GM12865 (cell line): ENCODE data around the gene CISD3.
A peak's percentile ranks its signal among the peaks of the same experiment; 100 is the strongest.

Experiments
- DNase-seq: peaks from one replicate; pipeline ENCODE4 v3.0.0; 2010; ENCODE audit warnings: low read depth
- H3K4me3 ChIP-seq: 2 replicates; pipeline ENCODE4 v1.5.1; 2011; ENCODE audit warnings: mild to moderate bottlenecking, low read depth, low read length, control low read depth
- CTCF ChIP-seq: IDR thresholded peaks from 2 replicates; pipeline ENCODE4 v1.5.1; 2011; ENCODE audit warnings: low read length, control low read depth, low read depth, inconsistent platforms; ENCODE audit not compliant: insufficient read depth; ENCODE audit errors: missing control alignments

The CISD3 gene

GRCh38 chr17:38729886-38730525 is at the start of gene CISD3:
Gene CISD3, plus strand, starts transcription at chr17:38730341. Its CDS starts 18 bp downstream, at chr17:38730359.
- peak; percentile 95 for DNase-seq
- peak within 1 kb of the TSS; percentile 71 for H3K4me3 ChIP-seq
- peak; percentile 73 for TF ChIP-seq CTCF

GRCh38 chr17:38681096-38681495 is 49.0 kb upstream of the CISD3 start:
- no peak for TF ChIP-seq CTCF
- no peak overlapping the region for H3K4me3 ChIP-seq
- DNase-seq = no peak

- DNase-seq = no peak
- H3K4me3 ChIP-seq = no peak overlapping the region
- TF ChIP-seq CTCF = no peak
These were observed 44.6 kb upstream of the CISD3 start for GRCh38 chr17:38685491-38685890.

GRCh38 chr17:38687286-38687685 is 42.9 kb upstream of the CISD3 start:
- no peak for DNase-seq
- TF ChIP-seq CTCF = no peak
- no peak overlapping the region for H3K4me3 ChIP-seq

GRCh38 chr17:38690386-38690785 is 39.8 kb upstream of the CISD3 start:
- TF ChIP-seq CTCF = no peak
- DNase-seq = no peak
- H3K4me3 ChIP-seq = no peak overlapping the region

- no peak for TF ChIP-seq CTCF
These were observed 39.0 kb upstream of the CISD3 start for GRCh38 chr17:38691154-38691553.

GRCh38 chr17:38693700-38694329 is 36.3 kb upstream of the CISD3 start:
- H3K4me3 ChIP-seq = no peak overlapping the region
- DNase-seq = no peak
- no peak for TF ChIP-seq CTCF

More at GRCh38 chr17:38691154-38691553, 39.0 kb upstream of the CISD3 start:
- H3K4me3 ChIP-seq = no peak overlapping the region
- no peak for DNase-seq
